K562 (cell line): Measurements from ENCODE around the gene CIAO1. TPM values are rescaled to one million over a fixed set of nuclear protein-coding genes. Genes with fewer than 3 reads are reported as not detected.

Source experiments
- ARID4B ChIP-seq: sonication (generic); formaldehyde crosslinking; IDR thresholded peaks from 2 replicates; pipeline ENCODE4 v1.8.0; 2022; ENCODE audit warnings: mild to moderate bottlenecking, missing genetic modification reagents
- BDP1 ChIP-seq: IDR thresholded peaks from 3 replicates; pipeline ENCODE4 v1.6.1; 2011; ENCODE audit not compliant: insufficient read length, insufficient read depth
- CREM ChIP-seq: IDR thresholded peaks from 2 replicates; pipeline ENCODE4 v1.6.1; 2014; ENCODE audit warnings: antibody characterized with exemption, low read depth
- E2F1 ChIP-seq: sonication (generic); formaldehyde crosslinking; IDR thresholded peaks from 2 replicates; pipeline ENCODE4 v1.8.1; 2023; ENCODE audit warnings: mild to moderate bottlenecking, missing genetic modification reagents, moderate library complexity
- FOXA1 ChIP-seq: fragments of 450-650 bp; IDR thresholded peaks from 2 replicates; pipeline ENCODE4 v1.6.1; 2016; ENCODE audit warnings: mild to moderate bottlenecking, borderline replicate concordance
- GABPA ChIP-seq: fragments of 200-800 bp; sonication (Bioruptor generic); conservative IDR thresholded peaks from 2 replicates; pipeline ENCODE4 v1.6.1; 2016; ENCODE audit warnings: low read depth, missing genetic modification characterization, missing compliant biosample characterization
- GATAD2A ChIP-seq: fragments of 450-650 bp; IDR thresholded peaks from 2 replicates; pipeline ENCODE4 v1.6.1; 2017
- HDAC3 ChIP-seq: fragments of 450-650 bp; IDR thresholded peaks from 2 replicates; pipeline ENCODE4 v1.6.1; 2018; ENCODE audit warnings: borderline replicate concordance, mild to moderate bottlenecking, moderate library complexity; ENCODE audit not compliant: partially characterized antibody
- IRF1 ChIP-seq: sonication (generic); formaldehyde crosslinking; IDR thresholded peaks from 2 replicates; pipeline ENCODE4 v1.8.0; 2022; ENCODE audit warnings: missing genetic modification reagents, mild to moderate bottlenecking, borderline replicate concordance
- MYBL2 ChIP-seq, 2 experiments: fragments of 450-650 bp in 1 of 2; sonication (generic) in 1 of 2; formaldehyde crosslinking in 1 of 2; IDR thresholded peaks; 2 replicates each; pipeline versions ENCODE4 v1.6.1 to v1.8.1; 2017 to 2022; ENCODE audit warnings: borderline replicate concordance in 1 of 2, inconsistent platforms in 1 of 2, low read depth in 1 of 2, mild to moderate bottlenecking in 1 of 2, missing genetic modification reagents in 1 of 2, moderate library complexity in 1 of 2
- SREBF2 ChIP-seq: sonication (generic); formaldehyde crosslinking; IDR thresholded peaks from 2 replicates; pipeline ENCODE4 v1.4.0; 2020; ENCODE audit warnings: mild to moderate bottlenecking, missing genetic modification reagents
- SRF ChIP-seq, 2 experiments: fragments of 250-450, 450-650 bp in 1 of 2; sonication (Bioruptor Pico) in 1 of 2; sonication (generic) in 1 of 2; formaldehyde crosslinking; IDR thresholded peaks; 2 replicates each; pipeline versions ENCODE4 v1.5.0 to v1.5.1; 2020 to 2022; ENCODE audit warnings: mild to moderate bottlenecking in 1 of 2, missing genetic modification reagents in 1 of 2
- TCF7 ChIP-seq: sonication (generic); IDR thresholded peaks from 2 replicates; pipeline ENCODE4 v1.6.1; 2016; ENCODE audit warnings: antibody characterized with exemption, borderline replicate concordance
- USF1 ChIP-seq: sonication (generic); formaldehyde crosslinking; IDR thresholded peaks from 2 replicates; pipeline ENCODE4 v1.9.0; 2022; ENCODE audit warnings: mild to moderate bottlenecking, missing genetic modification reagents
- XRCC5 ChIP-seq: fragments of 200-400 bp; formaldehyde crosslinking; IDR thresholded peaks from 2 replicates; pipeline ENCODE4 v1.6.1; 2017; ENCODE audit warnings: low read depth, mild to moderate bottlenecking, low read length
- ZNF174 ChIP-seq: fragments of 250-450 bp; sonication (Bioruptor Pico); IDR thresholded peaks from 2 replicates; pipeline ENCODE4 v1.4.0; 2020; ENCODE audit warnings: mild to moderate bottlenecking
- ZNF280A ChIP-seq: fragments of 450-650 bp; IDR thresholded peaks from 2 replicates; pipeline ENCODE4 v1.6.1; 2018; ENCODE audit warnings: mild to moderate bottlenecking, low read depth; ENCODE audit not compliant: partially characterized antibody
- ZNF699 ChIP-seq: fragments of 250-450 bp; sonication (Bioruptor Pico); IDR thresholded peaks from 2 replicates; pipeline ENCODE4 v1.8.0; 2021; ENCODE audit warnings: mild to moderate bottlenecking, moderate library complexity; ENCODE audit not compliant: insufficient replicate concordance
- polyA plus RNA-seq, 8 experiments: library from polyadenylated mRNA; depleted of rRNA in 4 of 8; stranded (reverse) in 5 of 8; unstranded in 3 of 8; fragments of >200 nt; fragmentation: Nextera tagmentation in 2 of 8; fragmentation: Illumina TruSeq in 1 of 8; extraction: Ambion mirVana in 2 of 8; extraction: Trizol in 1 of 8; gene quantifications; 2 replicates each; pipeline versions ENCODE4 v1.2.1 to v1.2.3, GENCODE V29; 2011 to 2014; ENCODE audit warnings: inconsistent platforms in 1 of 8, missing spikeins in 1 of 8
- total RNA-seq, 7 experiments: library from RNA; depleted of rRNA in 6 of 7; stranded (reverse); fragments of >200 nt in 6 of 7; fragmentation: Illumina TruSeq in 2 of 7; extraction: Trizol in 2 of 7; gene quantifications; 2 replicates each; pipeline versions ENCODE4 v1.2.1 to v1.2.3, GENCODE V29; 2011 to 2021; ENCODE audit warnings: low replicate concordance in 1 of 7

Gene CIAO1
- total and polyA plus RNA-seq, 9 of the 15 experiments (the other 6 are each of a cell fraction or from before 2014, with no cell fraction given) = 11.4 to 156 (median 92.8) TPM

- no peak for TF ChIP-seq ARID4B
- no peak for TF ChIP-seq XRCC5
- no peak for TF ChIP-seq TCF7
- no peak for TF ChIP-seq CREM
- TF ChIP-seq GABPA (tag) = no peak
- TF ChIP-seq USF1 (CRISPR knock-in tag) = no peak
- no peak for TF ChIP-seq IRF1 (CRISPR knock-in tag)
- TF ChIP-seq BDP1 = no peak
- TF ChIP-seq ZNF699 (CRISPR knock-in tag) = no peak
- no peak for TF ChIP-seq MYBL2 (IDR thresholded peaks at IDR 0.05; ENCODE audit: low read depth)
- no peak for TF ChIP-seq MYBL2 (CRISPR knock-in tag; IDR thresholded peaks at IDR 0.05; ENCODE audit: borderline replicate concordance)
- no peak for TF ChIP-seq GATAD2A
- TF ChIP-seq SREBF2 (CRISPR knock-in tag) = no peak
- TF ChIP-seq SRF (CRISPR knock-in tag; IDR thresholded peaks at IDR 0.05) = no peak
- no peak for TF ChIP-seq HDAC3
- no peak for TF ChIP-seq FOXA1
- TF ChIP-seq E2F1 = no peak
- no peak for TF ChIP-seq ZNF174
- no peak for TF ChIP-seq ZNF280A
Measured at GRCh38 chr2:96245609-96246390, 20.2 kb upstream of the CIAO1 start (continued).
